ENCODE results near the gene NSF.
"Not testable (repeated sequence)": the region's sequence is repeated elsewhere in the genome, so short reads cannot be mapped to it uniquely, and the experiment has no call there.

The NSF gene

DNA sequence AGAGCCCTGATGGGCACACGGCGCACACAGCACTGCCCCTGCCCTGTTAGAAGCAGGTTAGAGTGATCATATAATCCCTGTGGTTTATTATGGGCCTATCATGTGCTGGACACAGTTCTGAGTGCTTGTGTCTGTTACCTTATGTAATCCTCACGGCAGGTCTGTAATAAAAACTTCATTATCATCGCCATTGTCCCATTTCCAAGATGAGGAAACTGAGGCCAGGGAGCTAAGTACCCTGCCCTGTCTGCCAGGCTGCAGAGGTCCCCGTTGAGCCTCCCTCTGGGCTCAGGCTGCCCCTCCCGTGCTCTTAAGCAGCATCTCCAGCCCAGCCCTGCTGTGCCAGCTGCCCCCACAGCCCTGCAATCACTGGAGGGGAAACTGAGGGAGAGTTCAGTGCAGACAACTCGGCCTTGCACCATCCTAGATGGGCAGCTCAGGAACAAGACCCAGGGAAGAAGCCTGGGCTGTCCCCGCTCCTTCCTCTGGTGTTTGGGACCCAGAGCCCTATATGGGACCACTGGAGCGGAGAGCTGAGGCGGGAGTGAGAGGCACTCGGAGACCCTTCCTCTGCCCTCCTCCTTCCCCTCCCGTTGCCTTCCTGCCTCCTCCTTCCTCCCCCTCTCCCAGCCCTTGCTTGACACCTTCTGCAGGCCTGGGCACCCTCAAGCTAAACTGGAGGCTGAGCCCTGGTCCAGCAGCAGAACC lies 186.0 kb downstream of the NSF start:
- DNase-seq (ENCODE audit: low spot score): no peak

GRCh38 chr17:46777943-46778915 lies 187.8 kb downstream of the NSF start:
- DNase-seq (ENCODE audit: low spot score): no peak

DNA sequence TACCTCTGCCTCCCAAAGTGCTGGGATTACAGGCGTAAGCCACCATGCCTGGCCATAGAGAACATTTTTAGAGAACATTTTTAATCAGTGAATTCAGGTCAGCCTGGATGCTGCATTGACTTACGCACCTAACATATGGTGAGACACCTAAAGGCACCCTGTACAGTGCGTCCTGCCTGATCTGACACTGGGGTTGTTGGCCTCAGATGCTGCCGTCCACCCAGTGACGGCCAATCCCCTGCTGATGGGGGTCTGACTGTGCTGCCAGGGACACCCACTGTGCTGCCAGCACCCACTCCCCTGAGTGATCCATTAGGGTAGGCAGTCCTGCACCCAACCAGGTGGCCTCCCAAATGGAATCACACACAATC lies 189.5 kb downstream of the NSF start:
- DNase-seq (ENCODE audit: low spot score): no peak

GRCh38 chr17:46782250-46782953 lies 191.9 kb downstream of the NSF start:
- no peak for DNase-seq (ENCODE audit: low spot score)

DNA sequence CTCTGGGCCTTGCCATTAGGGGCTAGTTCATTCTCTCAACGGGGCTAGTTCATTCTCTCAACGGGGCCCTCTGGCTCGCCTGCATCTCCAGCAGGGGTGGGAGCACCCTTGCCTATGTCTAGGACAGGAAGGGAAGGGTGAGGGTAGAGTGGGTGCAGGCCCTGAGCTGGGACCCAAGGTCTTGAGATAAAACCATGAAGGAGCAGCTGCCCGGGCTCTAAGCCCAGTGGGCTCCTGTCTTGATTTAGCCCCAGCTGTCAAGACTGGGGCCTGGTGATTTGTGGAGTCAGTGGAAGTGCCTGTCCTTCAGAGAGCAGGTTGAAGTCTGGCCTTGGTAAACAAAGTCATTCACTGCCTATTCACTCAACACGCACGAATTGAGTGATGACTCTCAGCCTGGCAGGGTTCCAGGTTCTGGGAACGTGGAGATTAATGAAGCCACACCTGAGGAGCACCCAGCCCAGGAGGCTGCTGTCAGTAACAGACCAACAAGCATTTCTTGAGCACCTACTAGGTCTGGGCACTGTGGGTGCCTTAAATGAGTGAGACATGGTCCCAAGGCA lies 192.6 kb downstream of the NSF start:
- DNase-seq (ENCODE audit: low spot score): no peak

DNA sequence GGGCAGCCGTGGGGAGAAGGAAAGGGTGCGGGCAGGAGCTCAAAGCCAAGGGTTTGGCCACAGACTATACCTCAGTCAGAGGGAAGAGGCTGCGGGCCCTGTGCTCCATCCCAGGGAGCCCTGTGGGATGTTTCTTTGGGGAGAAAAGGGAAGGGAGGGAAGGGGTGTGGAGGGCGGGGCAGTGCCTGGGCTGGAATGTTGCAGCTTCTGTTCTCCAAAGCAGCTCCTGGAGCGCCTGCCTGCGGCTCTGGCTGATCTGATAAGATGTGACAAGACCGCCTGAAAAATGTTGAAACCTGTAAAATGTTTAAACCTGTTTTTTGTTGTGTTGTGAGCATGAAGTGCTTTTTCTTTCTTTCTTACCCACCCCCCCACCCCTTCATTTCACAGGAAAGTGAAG lies 195.2 kb downstream of the NSF start:
- no peak for DNase-seq (ENCODE audit: low spot score)

GRCh38 chr17:46787478-46787877 lies 197.0 kb downstream of the NSF start:
- no peak for DNase-seq (ENCODE audit: low spot score)

- DNase-seq (ENCODE audit: low spot score): no peak
These were observed 197.8 kb downstream of the NSF start for GRCh38 chr17:46788300-46788699.

- DNase-seq (ENCODE audit: low spot score): no peak
These were observed 198.3 kb downstream of the NSF start for GRCh38 chr17:46788796-46789195.

DNA sequence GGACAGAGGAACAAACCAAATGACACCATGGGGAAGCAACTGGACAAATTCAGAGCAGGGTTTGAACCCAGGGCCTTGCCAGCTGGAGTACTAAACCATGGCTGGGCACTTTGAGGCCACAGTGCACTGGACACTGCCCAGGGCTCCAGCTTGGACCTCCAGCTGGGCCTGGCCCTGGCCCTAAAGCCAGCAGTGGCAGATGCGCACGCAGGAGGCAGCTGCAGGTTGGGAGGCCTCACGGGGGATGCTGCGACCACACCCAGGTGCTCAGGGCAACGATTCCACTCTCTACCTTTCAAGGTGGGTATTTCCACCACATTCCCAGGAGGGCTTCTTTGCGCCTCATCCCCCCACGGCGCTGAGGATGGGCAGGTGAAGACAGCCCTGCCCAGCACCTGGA lies 199.1 kb downstream of the NSF start:
- no peak for DNase-seq (ENCODE audit: low spot score)

- DNase-seq (ENCODE audit: low spot score): no peak
These were observed 199.7 kb downstream of the NSF start for GRCh38 chr17:46790216-46790615.

DNA sequence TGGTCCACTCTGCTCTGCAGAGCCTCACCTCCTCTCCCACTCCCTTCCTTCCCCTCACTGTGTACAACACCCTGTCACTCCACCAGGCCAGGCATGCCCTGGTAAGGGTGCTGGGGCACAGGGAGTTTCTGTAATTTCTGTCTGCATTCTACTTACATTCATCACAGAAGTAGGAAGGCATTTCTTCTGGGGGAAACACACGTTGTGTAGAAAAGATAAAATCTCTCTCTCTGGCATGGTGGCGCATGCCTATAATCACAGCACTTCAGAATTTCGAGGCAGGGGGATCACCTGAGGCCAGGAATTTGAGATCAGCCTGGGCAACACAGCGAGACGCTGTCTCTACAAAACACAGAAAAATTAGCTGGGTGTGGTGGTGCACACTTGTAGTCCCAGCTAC lies 201.1 kb downstream of the NSF start:
- DNase-seq (ENCODE audit: low spot score): no peak

- DNase-seq (ENCODE audit: low spot score): no peak
These were observed 201.6 kb downstream of the NSF start for GRCh38 chr17:46792071-46792470.

- not testable (repeated sequence) for DNase-seq (ENCODE audit: low spot score)
These were observed 202.6 kb downstream of the NSF start for GRCh38 chr17:46793023-46793422.

DNA sequence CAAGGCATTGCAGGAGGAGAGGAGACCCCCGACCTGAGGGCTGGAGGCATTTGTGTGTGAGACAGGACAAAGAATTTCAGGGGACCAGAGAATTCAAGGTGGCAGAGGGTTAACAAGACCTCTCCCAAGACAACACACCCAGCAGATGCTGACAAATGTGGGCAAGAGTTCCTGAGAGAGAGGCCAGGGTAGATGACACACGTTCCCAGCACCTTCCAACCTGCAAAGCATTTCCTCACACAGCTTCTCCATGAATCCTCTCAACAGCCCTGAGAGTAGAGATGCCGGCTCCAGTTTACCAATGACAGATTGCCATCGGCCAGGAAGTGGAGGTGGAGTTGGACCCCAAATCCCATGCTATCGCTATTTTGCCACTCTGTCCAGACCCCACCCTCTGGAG lies 203.1 kb downstream of the NSF start:
- DNase-seq (ENCODE audit: low spot score): no peak

- no peak for DNase-seq (ENCODE audit: low spot score)
These were observed 203.8 kb downstream of the NSF start for GRCh38 chr17:46794318-46794717.

DNA sequence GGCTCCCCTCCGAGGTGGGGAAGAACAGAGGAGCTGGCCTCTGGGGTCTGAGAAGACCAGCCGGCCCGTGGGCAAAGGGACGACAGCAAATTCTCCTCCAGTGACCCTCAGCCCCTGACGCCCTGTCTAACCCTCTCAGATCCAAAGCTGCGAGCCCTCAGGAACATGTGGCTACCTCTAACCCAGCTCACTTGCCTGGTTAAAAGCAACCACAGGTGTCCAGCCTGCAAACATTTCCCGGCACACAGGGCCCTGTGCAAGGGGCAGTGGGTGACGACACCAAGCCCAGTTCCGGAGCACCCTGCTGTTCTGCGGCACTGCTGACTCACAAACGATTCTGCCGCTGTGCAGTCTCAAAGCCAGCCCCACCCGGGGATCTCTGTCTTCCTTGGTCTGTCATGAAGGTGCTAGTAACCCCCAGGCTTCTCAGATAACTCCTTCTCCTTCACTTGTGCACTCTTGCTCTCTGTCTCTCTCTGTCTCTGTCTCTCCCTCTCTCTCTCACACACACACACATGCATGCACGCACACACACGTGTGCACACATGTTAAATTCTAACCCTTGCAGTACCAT lies 205.0 kb downstream of the NSF start:
- no peak for DNase-seq (ENCODE audit: low spot score)

GRCh38 chr17:46796084-46796483 lies 205.6 kb downstream of the NSF start:
- no peak for DNase-seq (ENCODE audit: low spot score)

GRCh38 chr17:46796524-46796923 lies 206.1 kb downstream of the NSF start:
- DNase-seq (ENCODE audit: low spot score): no peak

DNA sequence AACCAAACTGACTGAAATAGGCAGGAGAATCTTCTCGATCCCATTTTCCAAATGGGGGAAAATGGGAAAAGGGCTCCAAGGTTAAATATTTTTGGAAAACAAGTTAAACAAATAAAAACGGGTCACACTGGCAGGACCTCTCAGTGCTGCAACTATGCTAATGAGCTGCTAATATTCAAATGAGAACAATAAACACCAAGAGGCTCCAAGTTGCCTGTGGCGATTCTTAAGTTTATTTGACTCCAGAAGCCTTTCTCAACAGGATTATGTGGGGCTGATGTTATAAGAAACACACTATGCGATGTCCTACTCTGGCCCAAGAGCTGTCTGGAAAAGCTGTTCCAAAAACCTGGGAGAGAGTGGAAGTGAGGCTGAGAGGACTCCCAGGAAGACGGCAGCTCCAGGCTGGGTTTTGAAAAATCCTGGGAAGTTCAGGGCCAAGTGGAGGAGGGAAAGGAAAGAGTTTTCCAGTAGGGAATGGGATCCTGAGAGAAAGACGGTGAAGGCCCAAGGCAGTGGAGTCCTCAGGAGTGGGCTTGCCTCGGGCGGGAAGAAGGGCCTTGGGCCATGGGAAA lies 206.6 kb downstream of the NSF start:
- DNase-seq (ENCODE audit: low spot score): no peak

GRCh38 chr17:46800573-46800972 lies 210.1 kb downstream of the NSF start:
- no peak for DNase-seq (ENCODE audit: low spot score)

DNA sequence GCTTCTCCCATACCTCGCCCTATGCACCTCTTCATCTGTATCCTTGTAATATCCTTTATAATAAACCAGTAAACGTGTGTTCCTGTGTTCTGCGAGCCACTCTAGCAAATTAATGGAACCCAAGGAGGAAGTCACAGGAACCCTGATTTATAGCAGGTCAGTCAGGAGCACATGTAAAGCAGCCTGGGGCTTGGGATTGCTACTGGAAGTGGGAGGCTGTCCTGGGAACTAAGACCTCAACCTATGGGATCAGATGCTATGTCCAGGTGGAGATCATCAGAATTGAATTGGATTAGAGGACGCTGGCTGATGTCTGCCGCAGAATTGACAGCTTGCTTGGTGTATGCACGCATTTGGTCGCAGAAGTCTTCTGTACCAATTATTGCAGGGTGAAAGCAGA lies 212.3 kb downstream of the NSF start:
- no peak for DNase-seq (ENCODE audit: low spot score)
